ENCODE measurements around the gene AGBL4.
A peak's percentile ranks its signal among the peaks of the same experiment; 100 is the strongest.

The AGBL4 gene

GRCh38 chr1:48725341-48726046, 1298.3 kb downstream of the AGBL4 start:
- DNase-seq (ENCODE audit: low read depth in 2 of 2) = peak in 1 of 2 experiments; percentile 9

- DNase-seq (ENCODE audit: low read depth in 2 of 2) = no peak
Measured at GRCh38 chr1:48720929-48721328, 1302.8 kb downstream of the AGBL4 start.

- DNase-seq (ENCODE audit: low read depth in 2 of 2) = no peak
Measured at GRCh38 chr1:48718705-48719104, 1305.0 kb downstream of the AGBL4 start.

GRCh38 chr1:48718116-48718630, 1305.6 kb downstream of the AGBL4 start:
- DNase-seq (ENCODE audit: low read depth in 2 of 2) = no peak

- no peak for DNase-seq (ENCODE audit: low read depth in 2 of 2)
Measured at GRCh38 chr1:48717082-48717481, 1306.7 kb downstream of the AGBL4 start.

GRCh38 chr1:48715921-48716320, 1307.8 kb downstream of the AGBL4 start:
- no peak for DNase-seq (ENCODE audit: low read depth in 2 of 2)

GRCh38 chr1:48710915-48711314, 1312.8 kb downstream of the AGBL4 start:
- no peak for DNase-seq (ENCODE audit: low read depth in 2 of 2)

- DNase-seq (ENCODE audit: low read depth in 2 of 2) = no peak
Measured at GRCh38 chr1:48710318-48710717, 1313.4 kb downstream of the AGBL4 start.

- no peak for DNase-seq (ENCODE audit: low read depth in 2 of 2)
Measured at GRCh38 chr1:48704736-48705135, 1319.0 kb downstream of the AGBL4 start.

- no peak for DNase-seq (ENCODE audit: low read depth in 2 of 2)
Measured at GRCh38 chr1:48701445-48701844, 1322.3 kb downstream of the AGBL4 start.

- DNase-seq (ENCODE audit: low read depth in 2 of 2) = peak in 1 of 2 experiments; percentile 2
Measured at GRCh38 chr1:48697066-48697707, 1326.6 kb downstream of the AGBL4 start.

- no peak for DNase-seq (ENCODE audit: low read depth in 2 of 2)
Measured at GRCh38 chr1:48695161-48695560, 1328.6 kb downstream of the AGBL4 start.

- DNase-seq (ENCODE audit: low read depth in 2 of 2) = no peak
Measured at GRCh38 chr1:48693674-48694320, 1330.0 kb downstream of the AGBL4 start.

GRCh38 chr1:48693180-48693579, 1330.6 kb downstream of the AGBL4 start:
- no peak for DNase-seq (ENCODE audit: low read depth in 2 of 2)

GRCh38 chr1:48692235-48692634, 1331.5 kb downstream of the AGBL4 start:
- no peak for DNase-seq (ENCODE audit: low read depth in 2 of 2)

GRCh38 chr1:48691429-48692001, 1332.2 kb downstream of the AGBL4 start:
- DNase-seq (ENCODE audit: low read depth in 2 of 2) = no peak

- no peak for DNase-seq (ENCODE audit: low read depth in 2 of 2)
Measured at GRCh38 chr1:48688102-48688760, 1335.5 kb downstream of the AGBL4 start.

GRCh38 chr1:48687282-48688045, 1336.3 kb downstream of the AGBL4 start:
- no peak for DNase-seq (ENCODE audit: low read depth in 2 of 2)

GRCh38 chr1:48686159-48686558, 1337.6 kb downstream of the AGBL4 start:
- no peak for DNase-seq (ENCODE audit: low read depth in 2 of 2)

- DNase-seq (ENCODE audit: low read depth in 2 of 2) = no peak
Measured at GRCh38 chr1:48684381-48684780, 1339.4 kb downstream of the AGBL4 start.

GRCh38 chr1:48683839-48684238, 1339.9 kb downstream of the AGBL4 start:
- DNase-seq (ENCODE audit: low read depth in 2 of 2) = no peak
